Prostate gland (tissue), 2 donors: ENCODE results near the gene PPP4R1. TPM values are rescaled to one million over a fixed set of nuclear protein-coding genes. Genes with fewer than 3 reads are reported as not detected.

ENCODE experiments used
- DNase-seq: peaks from one replicate; pipeline ENCODE4 v3.0.0-alpha.2; 2019; ENCODE audit warnings: low spot score
- H3K27ac ChIP-seq, 2 donors: fragments of 200-600 bp; sonication (generic); 2 replicates each; pipeline ENCODE4 v1.5.1; 2017 to 2019
- H3K27me3 ChIP-seq: fragments of 200-600 bp; sonication (generic); replicated peaks from 2 replicates; pipeline ENCODE4 v1.5.1; 2019; ENCODE audit not compliant: insufficient read depth
- H3K36me3 ChIP-seq, 2 donors: fragments of 200-600 bp; sonication (generic); 1 replicate in 1 of 2; 2 replicates in 1 of 2; pipeline versions ENCODE4 v1.5.1 to v1.8.1; 2017 to 2019
- H3K4me1 ChIP-seq: fragments of 200-600 bp; sonication (generic); replicated peaks from 2 replicates; pipeline ENCODE4 v1.5.1; 2019
- H3K4me3 ChIP-seq, 2 donors: fragments of 200-600 bp; sonication (generic); 2 replicates each; pipeline ENCODE4 v1.5.1; 2017 to 2019
- H3K9me3 ChIP-seq: fragments of 200-600 bp; sonication (generic); 2 replicates; pipeline ENCODE4 v1.5.1; 2017
- CTCF ChIP-seq, 4 experiments: fragments of 200-600 bp in 2 of 4; fragments of 450-650 bp in 2 of 4; sonication (generic) in 2 of 4; IDR thresholded peaks; 1 replicate in 3 of 4; 2 replicates in 1 of 4; pipeline ENCODE4 v1.5.1; 2016 to 2019; ENCODE audit warnings: antibody characterized with exemption in 4 of 4, mild to moderate bottlenecking in 2 of 4, moderate library complexity in 2 of 4
- POLR2A ChIP-seq: fragments of 450-650 bp; IDR thresholded peaks from one replicate; pipeline ENCODE4 v1.6.1; 2016; ENCODE audit warnings: antibody characterized with exemption, mild to moderate bottlenecking
- POLR2AphosphoS5 ChIP-seq: sonication (generic); formaldehyde crosslinking; IDR thresholded peaks from one replicate; pipeline ENCODE4 v1.6.1; 2017; ENCODE audit warnings: antibody characterized with exemption
- WGBS: methylation state at CpG from one replicate; pipeline ENCODE4 v1.1.5; 2018; 5-methylcytosine and 5-hydroxymethylcytosine counted together
- intact Hi-C: fragments of 100-400 bp; cut with DNase I; formaldehyde crosslinking; loops from one replicate; pipeline ENCODE4 v1.14.2; 2022
- total RNA-seq, 2 donors: library from RNA; depleted of rRNA; stranded (reverse); fragments of >200 nt; gene quantifications; one replicate each; pipeline ENCODE4 v1.1.0, GENCODE V29; 2016

PPP4R1 gene
- total RNA-seq, 2 donors from 2014 or later, result 39.1 to 67.0 TPM

- Histone ChIP-seq H3K27me3 (no peaks in the 10 kb centered on the region), H3K4me1 (no peaks in the 10 kb centered on the region), H3K36me3 (no peaks in the 10 kb centered on the region), H3K9me3 (no peaks in the 10 kb centered on the region), H3K27ac (no peak overlapping the region), H3K4me3 (no peak overlapping the region)
- DNase-seq, result no peak
- intact Hi-C loops, result no loop called here
- no peak for TF ChIP-seq POLR2AphosphoS5
- no peak for TF ChIP-seq POLR2A
- TF ChIP-seq CTCF (IDR thresholded peaks at IDR 0.05), result no peak
- WGBS, result 96% methylated on average over 5 of the region's 5 CpGs
Measured at GRCh38 chr18:9628984-9629383, 14.6 kb upstream of the PPP4R1 start.

- no peak for TF ChIP-seq CTCF (IDR thresholded peaks at IDR 0.05)
- no peak for TF ChIP-seq POLR2AphosphoS5
- TF ChIP-seq POLR2A, result no peak
- Histone ChIP-seq H3K27ac (no peak overlapping the region), H3K4me3 (no peak overlapping the region), H3K4me1 (no peaks in the 10 kb centered on the region), H3K9me3 (no peaks in the 10 kb centered on the region), H3K36me3 (no peaks in the 10 kb centered on the region), H3K27me3 (no peaks in the 10 kb centered on the region)
- no peak for DNase-seq
- intact Hi-C loops, result no loop called here
- WGBS, result 54% methylated on average over 3 of the region's 3 CpGs
Measured at GRCh38 chr18:9627642-9628041, 13.3 kb upstream of the PPP4R1 start.

GRCh38 chr18:9619990-9620389 is 5.6 kb upstream of the PPP4R1 start:
- H3K4me3 ChIP-seq, result no peak overlapping the region
- intact Hi-C loops, result loop anchor here (10.0 kb wide), 1 partner anchor 85 kb away; the partner anchor contains the start of gene RAB31
- no peak for DNase-seq
- H3K9me3 ChIP-seq, result no peaks in the 10 kb centered on the region
- WGBS, result 92% methylated on average over 8 of the region's 8 CpGs
- TF ChIP-seq POLR2AphosphoS5 (no peak), POLR2A (no peak), CTCF (IDR thresholded peaks at IDR 0.05) (no peak)
- H3K27ac ChIP-seq, result no peak overlapping the region
- no peaks in the 10 kb centered on the region for H3K4me1 ChIP-seq
- no peaks in the 10 kb centered on the region for H3K27me3 ChIP-seq
- H3K36me3 ChIP-seq, result no peaks in the 10 kb centered on the region

- 52% methylated on average over 1 of the region's 1 CpG for WGBS
- Histone ChIP-seq H3K4me1 (no peaks in the 10 kb centered on the region), H3K9me3 (no peaks in the 10 kb centered on the region), H3K4me3 (no peak overlapping the region), H3K36me3 (no peaks in the 10 kb centered on the region), H3K27me3 (no peaks in the 10 kb centered on the region), H3K27ac (no peak overlapping the region)
- DNase-seq, result no peak
- intact Hi-C loops, result loop anchor here (10.0 kb wide), 1 partner anchor 85 kb away; the partner anchor contains the start of gene RAB31
- TF ChIP-seq POLR2A (no peak), POLR2AphosphoS5 (no peak), CTCF (IDR thresholded peaks at IDR 0.05) (no peak)
Measured at GRCh38 chr18:9619545-9619944, 5.2 kb upstream of the PPP4R1 start.

- Histone ChIP-seq H3K27ac (no peak overlapping the region), H3K27me3 (no peaks in the 10 kb centered on the region), H3K36me3 (no peaks in the 10 kb centered on the region), H3K4me1 (no peaks in the 10 kb centered on the region), H3K9me3 (no peaks in the 10 kb centered on the region), H3K4me3 (no peak overlapping the region)
- intact Hi-C loops, result loop anchor here (10.0 kb wide), 1 partner anchor 86 kb away; the partner anchor contains the start of gene RAB31
- DNase-seq, result no peak
- 73% methylated on average over 3 of the region's 3 CpGs for WGBS
- TF ChIP-seq POLR2A (no peak), CTCF (IDR thresholded peaks at IDR 0.05) (no peak), POLR2AphosphoS5 (no peak)
Measured at GRCh38 chr18:9619056-9619455, 4.7 kb upstream of the PPP4R1 start.
